Ectodermal cell (in vitro differentiated cells): Measurements from ENCODE around the gene SKP2.

Experiments used
- H3K27ac ChIP-seq: 2 replicates; pipeline ENCODE4 v1.7.0; 2013; ENCODE audit warnings: mild to moderate bottlenecking, low read depth, low read length; ENCODE audit not compliant: insufficient read depth, poor library complexity, severe bottlenecking
- H3K27me3 ChIP-seq: 2 replicates; pipeline ENCODE4 v1.7.0; 2013; ENCODE audit warnings: mild to moderate bottlenecking, low read length; ENCODE audit not compliant: insufficient read depth, control insufficient read depth, poor library complexity, severe bottlenecking
- H3K36me3 ChIP-seq: one replicate; pipeline ENCODE4 v1.7.0; 2013; ENCODE audit warnings: low read length; ENCODE audit not compliant: control insufficient read depth, insufficient read depth
- H3K4me1 ChIP-seq: one replicate; pipeline ENCODE4 v1.7.0; 2013; ENCODE audit warnings: low read length; ENCODE audit not compliant: control insufficient read depth, insufficient read depth
- H3K4me3 ChIP-seq: 2 replicates; pipeline ENCODE4 v1.7.0; 2013; ENCODE audit warnings: low read depth, low read length, control low read depth; ENCODE audit not compliant: insufficient read depth
- H3K9me3 ChIP-seq: 2 replicates; pipeline ENCODE4 v1.7.0; 2013; ENCODE audit warnings: mild to moderate bottlenecking, low read length, moderate library complexity; ENCODE audit not compliant: control insufficient read depth
- WGBS, 2 experiments: methylation state at CpG; one replicate each; pipeline ENCODE4 v1.1.7; 2013; ENCODE audit warnings: missing lambda C conversion rate in 2 of 2; 5-methylcytosine and 5-hydroxymethylcytosine counted together

Gene SKP2

GRCh38 chr5:36156121-36156601, 4.2 kb downstream of the SKP2 start:
- Histone ChIP-seq H3K4me1 (no peaks in the 10 kb centered on the region), H3K27me3 (no peaks in the 10 kb centered on the region), H3K4me3 (no peak overlapping the region), H3K36me3 (peaks cover 43% of the 10 kb centered on the region), H3K9me3 (no peaks in the 10 kb centered on the region), H3K27ac (no peak overlapping the region)
- WGBS, 2 experiments: 94% methylated on average over 4 of the region's 4 CpGs

GRCh38 chr5:36156619-36157018, 4.7 kb downstream of the SKP2 start:
- Histone ChIP-seq H3K36me3 (peaks cover 48% of the 10 kb centered on the region), H3K27ac (peak overlapping the region; percentile 22), H3K9me3 (no peaks in the 10 kb centered on the region), H3K4me3 (no peak overlapping the region), H3K4me1 (no peaks in the 10 kb centered on the region), H3K27me3 (no peaks in the 10 kb centered on the region)
- 89 to 93% methylated on average over 1 of the region's 1 CpG for WGBS, 2 experiments

GRCh38 chr5:36158144-36158543, 6.2 kb downstream of the SKP2 start:
- WGBS, 2 experiments: 91 to 97% methylated on average over 2 of the region's 2 CpGs
- Histone ChIP-seq H3K9me3 (no peaks in the 10 kb centered on the region), H3K36me3 (peaks cover 58% of the 10 kb centered on the region), H3K27ac (no peak overlapping the region), H3K4me3 (no peak overlapping the region), H3K27me3 (no peaks in the 10 kb centered on the region), H3K4me1 (no peaks in the 10 kb centered on the region)

- Histone ChIP-seq H3K27me3 (no peaks in the 10 kb centered on the region), H3K27ac (no peak overlapping the region), H3K9me3 (no peaks in the 10 kb centered on the region), H3K36me3 (peaks cover 59% of the 10 kb centered on the region), H3K4me1 (no peaks in the 10 kb centered on the region), H3K4me3 (no peak overlapping the region)
- WGBS, 2 experiments: 92 to 96% methylated on average over 3 of the region's 3 CpGs
These were observed 8.7 kb downstream of the SKP2 start for GRCh38 chr5:36160617-36161016.

GRCh38 chr5:36161361-36161760, 9.4 kb downstream of the SKP2 start:
- Histone ChIP-seq H3K27ac (no peak overlapping the region), H3K4me3 (no peak overlapping the region), H3K27me3 (no peaks in the 10 kb centered on the region), H3K9me3 (no peaks in the 10 kb centered on the region), H3K36me3 (peaks cover 62% of the 10 kb centered on the region), H3K4me1 (no peaks in the 10 kb centered on the region)
- 95 to 97% methylated on average over 4 of the region's 4 CpGs for WGBS, 2 experiments

- Histone ChIP-seq H3K27ac (no peak overlapping the region), H3K9me3 (no peaks in the 10 kb centered on the region), H3K36me3 (peaks cover 57% of the 10 kb centered on the region), H3K27me3 (no peaks in the 10 kb centered on the region), H3K4me1 (no peaks in the 10 kb centered on the region), H3K4me3 (no peak overlapping the region)
- 92 to 95% methylated on average over 8 of the region's 9 CpGs for WGBS, 2 experiments
These were observed 11.0 kb downstream of the SKP2 start for GRCh38 chr5:36162810-36163486.

GRCh38 chr5:36164461-36164860, 12.6 kb downstream of the SKP2 start:
- WGBS, 2 experiments: 95 to 98% methylated on average over 4 of the region's 4 CpGs
- Histone ChIP-seq H3K36me3 (peaks cover 56% of the 10 kb centered on the region), H3K4me1 (no peaks in the 10 kb centered on the region), H3K27ac (no peak overlapping the region), H3K27me3 (no peaks in the 10 kb centered on the region), H3K4me3 (no peak overlapping the region), H3K9me3 (no peaks in the 10 kb centered on the region)

GRCh38 chr5:36168737-36169136, 16.8 kb downstream of the SKP2 start:
- Histone ChIP-seq H3K4me1 (no peaks in the 10 kb centered on the region), H3K27ac (no peak overlapping the region), H3K9me3 (no peaks in the 10 kb centered on the region), H3K36me3 (peaks cover 52% of the 10 kb centered on the region), H3K27me3 (no peaks in the 10 kb centered on the region), H3K4me3 (no peak overlapping the region)
- WGBS, 2 experiments: 95 to 96% methylated on average over 4 of the region's 4 CpGs

- Histone ChIP-seq H3K4me1 (no peaks in the 10 kb centered on the region), H3K27ac (no peak overlapping the region), H3K27me3 (no peaks in the 10 kb centered on the region), H3K36me3 (peaks cover 57% of the 10 kb centered on the region), H3K4me3 (no peak overlapping the region), H3K9me3 (no peaks in the 10 kb centered on the region)
- WGBS, 2 experiments: 93 to 97% methylated on average over 5 of the region's 5 CpGs
These were observed 19.0 kb downstream of the SKP2 start for GRCh38 chr5:36170832-36171424.

GRCh38 chr5:36172599-36172998, 20.7 kb downstream of the SKP2 start:
- Histone ChIP-seq H3K4me3 (no peak overlapping the region), H3K4me1 (no peaks in the 10 kb centered on the region), H3K27me3 (no peaks in the 10 kb centered on the region), H3K36me3 (peaks cover 50% of the 10 kb centered on the region), H3K27ac (no peak overlapping the region), H3K9me3 (no peaks in the 10 kb centered on the region)
- WGBS, 2 experiments: 92 to 94% methylated on average over 1 of the region's 1 CpG
